Activated B cell treated with CpG ODN at 0.5 μM for 24 hours (primary cell): ENCODE data around the gene FBRS. TPM values are rescaled to one million over a fixed set of nuclear protein-coding genes. Genes with fewer than 3 reads are reported as not detected.

Source experiments
- ATAC-seq: fragments of 200-7000 bp; cut with Tn5 transposase; one replicate; pipeline ENCODE4 v1.10.0; 2021; ENCODE audit warnings: low read depth, mild to moderate bottlenecking, moderate library complexity
- CTCF ChIA-PET: fragments of 350-600 bp; sonication (Branson Sonifier 250); formaldehyde crosslinking; loops from one replicate; lab custom pipeline; 2021; ENCODE audit warnings: antibody characterized with exemption; lab: Charles Lee
- POLR2A ChIA-PET: fragments of 350-600 bp; sonication (Branson Sonifier 250); formaldehyde crosslinking; loops from one replicate; lab custom pipeline; 2021; ENCODE audit warnings: antibody characterized with exemption; lab: Charles Lee
- DNase-seq: peaks from one replicate; pipeline ENCODE4 v3.0.0; 2022
- H3K27ac Mint-ChIP-seq: one replicate; pipeline ENCODE4 v1.8.0; 2020; ENCODE audit warnings: mixed read lengths
- H3K27me3 Mint-ChIP-seq: one replicate; pipeline ENCODE4 v1.8.0; 2021; ENCODE audit warnings: mixed read lengths
- H3K36me3 Mint-ChIP-seq: one replicate; pipeline ENCODE4 v1.8.0; 2021; ENCODE audit warnings: low read depth, mixed read lengths
- H3K4me1 Mint-ChIP-seq: one replicate; pipeline ENCODE4 v1.8.0; 2021; ENCODE audit warnings: mixed read lengths
- H3K4me3 Mint-ChIP-seq: one replicate; pipeline ENCODE4 v1.8.0; 2020; ENCODE audit warnings: mild to moderate bottlenecking, mixed read lengths
- H3K9me3 Mint-ChIP-seq: one replicate; pipeline ENCODE4 v1.8.0; 2020; ENCODE audit warnings: mixed read lengths
- intact Hi-C: fragments of 100-400 bp; cut with micrococcal nuclease; formaldehyde crosslinking; loops from one replicate; pipeline ENCODE4 v1.15.1; 2024
- total RNA-seq: library from RNA; stranded (reverse); gene quantifications from 2 replicates; pipeline ENCODE4 v1.2.3, GENCODE V29; 2022
- TF ChIP-seq, protein P1 (sequence below): fragments of 200-600 bp; IDR thresholded peaks from one replicate; pipeline ENCODE4 v1.8.0; 2022; ENCODE audit warnings: antibody characterized with exemption, mild to moderate bottlenecking

The FBRS gene
- total RNA-seq, 1 donor from 2014 or later = 204 TPM

DNA sequence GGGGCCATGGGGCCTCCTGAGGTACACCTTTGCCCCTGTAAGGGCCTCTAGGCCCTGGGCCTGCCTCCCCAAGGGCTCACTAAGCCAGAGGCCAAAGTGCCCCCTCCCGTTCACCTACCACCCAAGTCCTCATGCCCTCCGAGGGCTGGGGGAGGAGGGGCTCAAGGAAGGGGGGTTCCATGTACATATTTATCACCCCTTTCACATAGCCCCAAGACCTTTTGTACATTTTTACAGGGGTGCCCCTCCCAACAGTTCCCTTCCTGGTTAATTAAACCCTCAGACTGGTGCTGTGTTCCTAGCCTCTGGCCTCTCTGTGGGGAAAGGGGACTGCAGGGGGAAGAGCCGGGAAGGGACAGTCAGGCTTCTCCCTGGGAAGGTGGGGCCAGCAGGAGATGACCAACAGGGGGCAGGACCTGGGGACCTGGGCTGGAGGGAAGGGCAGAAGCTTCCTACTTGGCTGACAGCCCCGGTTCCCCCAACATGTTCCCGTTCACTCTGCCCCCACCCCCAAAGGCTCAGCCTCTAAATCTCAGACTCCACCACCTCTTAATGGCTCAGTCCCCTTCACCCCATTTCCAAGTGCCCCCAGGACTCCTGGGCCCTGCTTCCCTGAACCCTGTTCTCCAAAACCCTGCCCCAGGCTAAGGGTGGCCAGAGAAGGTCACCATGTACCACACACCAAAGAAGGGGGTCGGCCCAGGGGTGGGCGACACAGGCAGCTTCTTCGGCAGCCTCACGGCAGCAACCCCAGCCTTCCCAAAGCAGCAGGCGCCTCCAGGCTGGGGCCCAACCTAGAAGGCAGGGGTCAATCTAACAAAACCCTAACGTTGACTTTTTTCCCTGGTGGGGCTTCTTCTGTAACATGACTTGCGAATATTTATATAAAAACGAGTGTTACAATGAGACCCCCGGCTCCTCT, 11.9 kb downstream of the FBRS start:
- ChIA-PET POLR2A (no interaction called here), CTCF (no interaction called here)
- intact Hi-C loops = no loop called here
- H3K4me3 Mint-ChIP-seq = no peak overlapping the region
- TF ChIP-seq, protein P1, sequence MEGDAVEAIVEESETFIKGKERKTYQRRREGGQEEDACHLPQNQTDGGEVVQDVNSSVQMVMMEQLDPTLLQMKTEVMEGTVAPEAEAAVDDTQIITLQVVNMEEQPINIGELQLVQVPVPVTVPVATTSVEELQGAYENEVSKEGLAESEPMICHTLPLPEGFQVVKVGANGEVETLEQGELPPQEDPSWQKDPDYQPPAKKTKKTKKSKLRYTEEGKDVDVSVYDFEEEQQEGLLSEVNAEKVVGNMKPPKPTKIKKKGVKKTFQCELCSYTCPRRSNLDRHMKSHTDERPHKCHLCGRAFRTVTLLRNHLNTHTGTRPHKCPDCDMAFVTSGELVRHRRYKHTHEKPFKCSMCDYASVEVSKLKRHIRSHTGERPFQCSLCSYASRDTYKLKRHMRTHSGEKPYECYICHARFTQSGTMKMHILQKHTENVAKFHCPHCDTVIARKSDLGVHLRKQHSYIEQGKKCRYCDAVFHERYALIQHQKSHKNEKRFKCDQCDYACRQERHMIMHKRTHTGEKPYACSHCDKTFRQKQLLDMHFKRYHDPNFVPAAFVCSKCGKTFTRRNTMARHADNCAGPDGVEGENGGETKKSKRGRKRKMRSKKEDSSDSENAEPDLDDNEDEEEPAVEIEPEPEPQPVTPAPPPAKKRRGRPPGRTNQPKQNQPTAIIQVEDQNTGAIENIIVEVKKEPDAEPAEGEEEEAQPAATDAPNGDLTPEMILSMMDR = no peak
- no peaks in the 10 kb centered on the region for H3K27me3 Mint-ChIP-seq
- ATAC-seq (no peak), DNase-seq (no peak)
- peaks cover 55% of the 10 kb centered on the region for H3K36me3 Mint-ChIP-seq
- peak overlapping the region; percentile 35 for H3K27ac Mint-ChIP-seq
- no peaks in the 10 kb centered on the region for H3K9me3 Mint-ChIP-seq
- no peaks in the 10 kb centered on the region for H3K4me1 Mint-ChIP-seq

DNA sequence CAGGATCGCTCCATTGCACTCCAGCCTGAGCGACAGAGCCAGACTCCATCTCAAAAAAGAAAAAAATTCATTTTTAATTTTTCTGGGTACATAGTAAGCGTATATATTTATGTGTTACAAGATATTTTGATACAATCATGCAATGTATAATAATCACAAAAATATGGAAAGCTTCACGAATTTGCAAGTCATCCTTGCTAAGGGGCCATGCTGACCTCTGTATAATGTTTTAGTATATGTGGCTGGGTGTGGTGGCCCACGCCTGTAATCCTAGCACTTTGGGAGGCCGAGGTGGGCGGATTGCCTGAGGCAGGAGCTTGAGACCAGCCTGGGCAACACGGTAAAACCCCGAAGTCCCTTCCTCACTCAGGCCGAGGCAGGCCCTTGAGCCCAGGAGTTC, 16.9 kb downstream of the FBRS start:
- Mint-ChIP-seq H3K4me3 (no peak overlapping the region), H3K9me3 (no peaks in the 10 kb centered on the region), H3K4me1 (no peaks in the 10 kb centered on the region), H3K36me3 (peaks cover 13% of the 10 kb centered on the region), H3K27me3 (no peaks in the 10 kb centered on the region), H3K27ac (no peak overlapping the region)
- ATAC-seq (no peak), DNase-seq (no peak)
- TF ChIP-seq, protein P1 = no peak
- ChIA-PET CTCF (no interaction called here), POLR2A (interaction anchor here (0.7 kb wide), 1 partner anchor 8 kb away, joined by 6 read pairs; no protein-coding TSS in a partner anchor)
- intact Hi-C loops = no loop called here

DNA sequence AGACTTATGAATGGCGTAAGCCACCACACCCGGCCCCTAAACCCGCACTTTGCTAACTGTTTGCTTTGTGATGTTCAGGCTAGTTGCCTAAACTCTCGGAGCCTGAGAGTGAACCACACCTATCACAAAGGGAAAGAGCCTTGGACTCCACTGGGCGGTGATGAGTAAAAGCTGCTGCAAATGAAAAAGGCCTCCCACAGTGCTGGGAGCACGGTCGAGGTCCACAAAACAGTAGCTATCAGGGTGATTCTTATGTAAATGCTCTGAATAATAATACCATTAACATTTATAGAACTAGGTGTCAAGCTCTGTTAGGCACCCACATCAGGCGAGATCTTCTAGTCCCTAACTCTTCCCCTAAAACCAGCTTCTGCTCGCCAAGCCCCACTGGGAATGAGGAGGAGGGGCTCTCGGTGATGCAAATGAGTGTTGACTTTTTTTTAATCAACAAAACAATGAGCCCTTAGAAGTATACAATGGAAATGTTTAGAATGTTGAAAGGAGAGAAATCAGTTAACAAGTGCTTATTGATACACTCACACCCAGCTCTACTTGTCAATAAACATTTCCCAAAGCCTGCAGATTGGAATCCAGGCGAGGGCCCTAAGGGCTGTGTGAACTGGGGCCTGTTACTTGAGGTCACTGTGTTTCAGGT, 19.8 kb downstream of the FBRS start:
- ChIA-PET POLR2A (interaction anchor here (0.7 kb wide), 1 partner anchor 50 kb away, joined by 3 read pairs; no protein-coding TSS in a partner anchor), CTCF (no interaction called here)
- DNase-seq (no peak), ATAC-seq (no peak)
- no peaks in the 10 kb centered on the region for H3K27me3 Mint-ChIP-seq
- H3K4me1 Mint-ChIP-seq = peaks cover 2% of the 10 kb centered on the region
- H3K9me3 Mint-ChIP-seq = no peaks in the 10 kb centered on the region
- TF ChIP-seq, protein P1 = no peak
- no peaks in the 10 kb centered on the region for H3K36me3 Mint-ChIP-seq
- H3K27ac Mint-ChIP-seq = no peak overlapping the region
- H3K4me3 Mint-ChIP-seq = no peak overlapping the region
- intact Hi-C loops = no loop called here

DNA sequence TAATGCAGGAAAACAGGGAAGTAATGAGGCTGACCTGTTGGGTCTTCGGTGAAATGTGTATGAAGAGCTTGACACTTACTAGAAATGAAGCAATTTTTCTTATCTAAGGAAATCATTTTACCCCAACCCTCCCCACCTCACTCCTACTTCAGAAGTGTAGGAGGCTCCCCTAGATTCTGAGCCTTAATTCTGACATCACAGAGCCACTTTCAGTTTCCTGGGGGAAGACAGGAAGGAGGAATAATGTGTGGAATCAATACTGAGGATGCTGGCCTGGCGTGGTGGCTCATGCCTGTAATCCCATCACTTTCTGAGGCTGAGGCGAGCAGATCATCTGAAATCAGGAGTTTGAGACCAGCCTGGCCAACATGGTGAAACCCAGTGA, 20.3 kb downstream of the FBRS start:
- DNase-seq = no peak
- intact Hi-C loops = no loop called here
- ChIA-PET CTCF (no interaction called here), POLR2A (interaction anchor here (0.5 kb wide), 1 partner anchor 39 kb away, joined by 5 read pairs; no protein-coding TSS in a partner anchor)
- no peak for ATAC-seq
- H3K27me3 Mint-ChIP-seq = no peaks in the 10 kb centered on the region
- TF ChIP-seq, protein P1 = no peak
- H3K36me3 Mint-ChIP-seq = no peaks in the 10 kb centered on the region
- no peak overlapping the region for H3K27ac Mint-ChIP-seq
- no peak overlapping the region for H3K4me3 Mint-ChIP-seq
- H3K9me3 Mint-ChIP-seq = no peaks in the 10 kb centered on the region
- peaks cover 2% of the 10 kb centered on the region for H3K4me1 Mint-ChIP-seq

DNA sequence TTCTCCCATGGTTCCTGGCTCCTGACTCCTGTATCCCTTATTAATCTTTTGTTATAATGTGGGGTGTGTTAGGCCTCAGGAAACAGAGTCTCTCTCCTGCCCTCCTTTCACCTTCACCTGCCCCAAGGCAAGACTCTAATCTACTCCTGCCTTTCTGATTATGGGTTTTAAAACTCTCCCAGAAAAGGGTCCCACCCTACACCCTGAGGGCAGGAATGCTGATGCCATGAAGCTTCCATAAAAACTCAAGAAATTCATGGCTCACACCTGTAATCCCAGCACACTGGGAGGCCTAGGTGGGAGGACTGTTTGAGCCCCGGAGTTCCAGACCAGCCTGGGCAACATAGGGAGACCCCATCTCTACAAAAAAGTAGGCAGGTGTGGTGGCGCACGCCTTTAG, 22.1 kb downstream of the FBRS start:
- intact Hi-C loops = no loop called here
- peaks cover 2% of the 10 kb centered on the region for H3K4me1 Mint-ChIP-seq
- no peak overlapping the region for H3K27ac Mint-ChIP-seq

More for the DNA sequence above, 22.1 kb downstream of the FBRS start:
- TF ChIP-seq, protein P1 = no peak
- DNase-seq (no peak), ATAC-seq (no peak)
- Mint-ChIP-seq H3K4me3 (no peak overlapping the region), H3K9me3 (no peaks in the 10 kb centered on the region), H3K27me3 (no peaks in the 10 kb centered on the region), H3K36me3 (no peaks in the 10 kb centered on the region)
- ChIA-PET CTCF (no interaction called here), POLR2A (interaction anchor here (1.9 kb wide), 1 partner anchor 21 kb away, joined by 7 read pairs; no protein-coding TSS in a partner anchor)
